C4-2B (cell line): ENCODE results near the gene FRMD4A.

Source experiments
- ZFX ChIP-seq: fragments of 450-650 bp; IDR thresholded peaks from 2 replicates; pipeline ENCODE4 v1.6.1; 2017
- TF ChIP-seq, protein P1 (sequence below): fragments of 450-650 bp; conservative IDR thresholded peaks from 2 replicates; pipeline ENCODE4 v1.5.1; 2017; ENCODE audit warnings: mild to moderate bottlenecking

DNA sequence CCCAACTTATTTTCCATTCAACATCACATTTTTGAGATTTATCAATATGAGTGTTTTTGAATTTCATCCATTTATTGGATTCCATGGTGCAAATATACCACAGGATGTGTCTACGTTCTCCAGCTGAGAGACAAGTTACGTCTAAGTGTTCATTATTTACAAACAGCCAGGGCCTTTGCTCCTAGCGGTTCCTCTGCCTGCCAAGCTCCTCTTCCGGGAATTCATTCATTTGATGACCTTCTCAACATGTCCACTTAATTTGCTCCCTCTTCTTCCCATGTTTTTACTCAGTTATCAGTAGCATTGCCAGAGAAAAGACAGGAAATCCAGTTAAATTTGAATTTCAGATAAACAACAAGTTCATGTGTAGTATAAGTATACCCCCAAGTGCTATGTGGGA is 422.2 kb downstream of the FRMD4A start:
- TF ChIP-seq, protein P1, sequence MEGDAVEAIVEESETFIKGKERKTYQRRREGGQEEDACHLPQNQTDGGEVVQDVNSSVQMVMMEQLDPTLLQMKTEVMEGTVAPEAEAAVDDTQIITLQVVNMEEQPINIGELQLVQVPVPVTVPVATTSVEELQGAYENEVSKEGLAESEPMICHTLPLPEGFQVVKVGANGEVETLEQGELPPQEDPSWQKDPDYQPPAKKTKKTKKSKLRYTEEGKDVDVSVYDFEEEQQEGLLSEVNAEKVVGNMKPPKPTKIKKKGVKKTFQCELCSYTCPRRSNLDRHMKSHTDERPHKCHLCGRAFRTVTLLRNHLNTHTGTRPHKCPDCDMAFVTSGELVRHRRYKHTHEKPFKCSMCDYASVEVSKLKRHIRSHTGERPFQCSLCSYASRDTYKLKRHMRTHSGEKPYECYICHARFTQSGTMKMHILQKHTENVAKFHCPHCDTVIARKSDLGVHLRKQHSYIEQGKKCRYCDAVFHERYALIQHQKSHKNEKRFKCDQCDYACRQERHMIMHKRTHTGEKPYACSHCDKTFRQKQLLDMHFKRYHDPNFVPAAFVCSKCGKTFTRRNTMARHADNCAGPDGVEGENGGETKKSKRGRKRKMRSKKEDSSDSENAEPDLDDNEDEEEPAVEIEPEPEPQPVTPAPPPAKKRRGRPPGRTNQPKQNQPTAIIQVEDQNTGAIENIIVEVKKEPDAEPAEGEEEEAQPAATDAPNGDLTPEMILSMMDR: no peak
- TF ChIP-seq ZFX: no peak
